GM21526 (cell line): ENCODE results near the gene TINCR.
"Not testable (repeated sequence)": the region's sequence is repeated elsewhere in the genome, so short reads cannot be mapped to it uniquely, and the experiment has no call there.

ENCODE experiments used
- ATAC-seq: cut with Tn5 transposase; IDR thresholded peaks from one replicate; pipeline ENCODE4 v1.9.1; 2021; ENCODE audit warnings: moderate library complexity; ENCODE audit not compliant: unreplicated experiment, low FRiP score

The TINCR gene

GRCh38 chr19:5567360-5567969 is at the start of gene TINCR:
TSS of gene TINCR (minus strand) at chr19:5567953.
- ATAC-seq, result no peak

- ATAC-seq, result no peak
Measured at GRCh38 chr19:5617080-5617479, 49.3 kb upstream of the TINCR start.

- ATAC-seq, result no peak
Measured at GRCh38 chr19:5615756-5616327, 48.1 kb upstream of the TINCR start.

- no peak for ATAC-seq
Measured at GRCh38 chr19:5612891-5613865, 45.4 kb upstream of the TINCR start.

- ATAC-seq, result no peak
Measured at GRCh38 chr19:5609881-5610448, 42.2 kb upstream of the TINCR start.

GRCh38 chr19:5608766-5609165 is 41.0 kb upstream of the TINCR start:
- not testable (repeated sequence) for ATAC-seq

- ATAC-seq, result no peak
Measured at GRCh38 chr19:5608291-5608690, 40.5 kb upstream of the TINCR start.

GRCh38 chr19:5607318-5608275 is 39.8 kb upstream of the TINCR start:
- ATAC-seq, result no peak

- ATAC-seq, result no peak
Measured at GRCh38 chr19:5605362-5605761, 37.6 kb upstream of the TINCR start.

GRCh38 chr19:5603626-5604025 is 35.9 kb upstream of the TINCR start:
- ATAC-seq, result no peak

GRCh38 chr19:5600797-5601196 is 33.0 kb upstream of the TINCR start:
- no peak for ATAC-seq

GRCh38 chr19:5595745-5596144 is 28.0 kb upstream of the TINCR start:
- ATAC-seq, result no peak

GRCh38 chr19:5595129-5595528 is 27.4 kb upstream of the TINCR start:
- ATAC-seq, result no peak

- ATAC-seq, result no peak
Measured at GRCh38 chr19:5594521-5594950, 26.8 kb upstream of the TINCR start.

GRCh38 chr19:5593343-5594255 is 25.8 kb upstream of the TINCR start:
- no peak for ATAC-seq

- ATAC-seq, result no peak
Measured at GRCh38 chr19:5592531-5593342, 25.0 kb upstream of the TINCR start.

GRCh38 chr19:5591476-5591875 is 23.7 kb upstream of the TINCR start:
- no peak for ATAC-seq

GRCh38 chr19:5590865-5591154 is 23.1 kb upstream of the TINCR start:
- no peak for ATAC-seq
